ENCODE data around the gene INVS.
"Not testable (repeated sequence)": the region's sequence is repeated elsewhere in the genome, so short reads cannot be mapped to it uniquely, and the experiment has no call there.

DNA sequence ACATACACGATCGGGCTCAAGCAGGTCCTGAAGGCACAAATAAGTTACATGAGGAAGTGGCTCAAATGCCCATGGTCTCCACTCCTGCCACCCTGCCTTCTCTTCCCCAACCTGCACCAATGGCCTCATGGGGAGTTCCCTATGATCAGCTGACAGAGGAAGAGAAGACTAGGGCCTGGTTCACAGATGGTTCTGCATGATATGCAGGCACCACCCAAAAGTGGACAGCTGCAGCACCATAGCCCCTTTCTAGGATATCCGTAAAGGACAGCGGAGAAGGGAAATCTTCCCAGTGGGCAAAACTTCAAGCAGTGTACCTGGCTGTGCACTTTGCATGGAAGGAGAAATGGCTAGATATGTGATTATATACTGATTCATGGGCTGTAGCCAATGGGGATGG, 22.8 kb upstream of the INVS start:
- TF ChIP-seq, protein P1, sequence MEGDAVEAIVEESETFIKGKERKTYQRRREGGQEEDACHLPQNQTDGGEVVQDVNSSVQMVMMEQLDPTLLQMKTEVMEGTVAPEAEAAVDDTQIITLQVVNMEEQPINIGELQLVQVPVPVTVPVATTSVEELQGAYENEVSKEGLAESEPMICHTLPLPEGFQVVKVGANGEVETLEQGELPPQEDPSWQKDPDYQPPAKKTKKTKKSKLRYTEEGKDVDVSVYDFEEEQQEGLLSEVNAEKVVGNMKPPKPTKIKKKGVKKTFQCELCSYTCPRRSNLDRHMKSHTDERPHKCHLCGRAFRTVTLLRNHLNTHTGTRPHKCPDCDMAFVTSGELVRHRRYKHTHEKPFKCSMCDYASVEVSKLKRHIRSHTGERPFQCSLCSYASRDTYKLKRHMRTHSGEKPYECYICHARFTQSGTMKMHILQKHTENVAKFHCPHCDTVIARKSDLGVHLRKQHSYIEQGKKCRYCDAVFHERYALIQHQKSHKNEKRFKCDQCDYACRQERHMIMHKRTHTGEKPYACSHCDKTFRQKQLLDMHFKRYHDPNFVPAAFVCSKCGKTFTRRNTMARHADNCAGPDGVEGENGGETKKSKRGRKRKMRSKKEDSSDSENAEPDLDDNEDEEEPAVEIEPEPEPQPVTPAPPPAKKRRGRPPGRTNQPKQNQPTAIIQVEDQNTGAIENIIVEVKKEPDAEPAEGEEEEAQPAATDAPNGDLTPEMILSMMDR (conservative IDR thresholded peaks at IDR 0.05), result not testable (repeated sequence)
- TF ChIP-seq ZFX (IDR thresholded peaks at IDR 0.05), result not testable (repeated sequence)
